DOHH2 (cell line): ENCODE results near the gene SLC46A2.

Experiments used
- H3F3A ChIP-seq: fragments of 200-600 bp; sonication (generic), shearing (Covaris generic); 2 replicates; pipeline ENCODE4 v1.6.0; 2016; ENCODE audit warnings: antibody characterized with exemption, mild to moderate bottlenecking; ENCODE audit not compliant: control insufficient read depth, insufficient read depth
- H3K27ac ChIP-seq: fragments of 200-600 bp; sonication (generic); 2 replicates; pipeline ENCODE4 v1.5.1; 2014; ENCODE audit warnings: low read depth, mild to moderate bottlenecking, low read length, moderate library complexity
- H3K27me3 ChIP-seq: fragments of 200-600 bp; sonication (generic); 2 replicates; pipeline ENCODE4 v1.6.1; 2014; ENCODE audit warnings: mild to moderate bottlenecking, low read length, mixed read lengths; ENCODE audit not compliant: control insufficient read depth
- H3K36me3 ChIP-seq: fragments of 200-600 bp; sonication (generic); 2 replicates; pipeline ENCODE4 v1.6.1; 2014; ENCODE audit warnings: mild to moderate bottlenecking, low read length, moderate library complexity, mixed read lengths; ENCODE audit not compliant: control insufficient read depth
- H3K4me1 ChIP-seq: fragments of 200-600 bp; sonication (generic); 2 replicates; pipeline ENCODE4 v1.6.1; 2014; ENCODE audit warnings: mild to moderate bottlenecking, low read length, mixed read lengths; ENCODE audit not compliant: control insufficient read depth
- H3K4me2 ChIP-seq: fragments of 200-600 bp; sonication (generic); 2 replicates; pipeline ENCODE4 v1.6.0; 2014; ENCODE audit warnings: mild to moderate bottlenecking, low read length, moderate library complexity
- H3K4me3 ChIP-seq: fragments of 200-600 bp; sonication (generic); 2 replicates; pipeline ENCODE4 v1.5.1; 2014; ENCODE audit warnings: mild to moderate bottlenecking, low read length, mixed read lengths
- H3K79me2 ChIP-seq: fragments of 200-600 bp; sonication (generic); 2 replicates; pipeline ENCODE4 v1.6.1; 2014; ENCODE audit warnings: mild to moderate bottlenecking, low read length, mixed read lengths; ENCODE audit not compliant: control insufficient read depth
- H3K9me2 ChIP-seq: fragments of 200-600 bp; sonication (generic); replicated peaks from 2 replicates; pipeline ENCODE4 v1.6.1; 2014; ENCODE audit warnings: mild to moderate bottlenecking, low read length, mixed read lengths; ENCODE audit not compliant: control insufficient read depth
- H3K9me3 ChIP-seq: fragments of 200-600 bp; sonication (generic); 2 replicates; pipeline ENCODE4 v1.6.1; 2014; ENCODE audit warnings: antibody characterized with exemption, low read length, mixed read lengths; ENCODE audit not compliant: control insufficient read depth, insufficient read depth
- H4K20me1 ChIP-seq: fragments of 200-600 bp; sonication (generic); 2 replicates; pipeline ENCODE4 v1.6.0; 2014; ENCODE audit warnings: low read depth, mild to moderate bottlenecking, antibody characterized with exemption, low read length, moderate library complexity; ENCODE audit not compliant: control insufficient read depth, insufficient read depth
- CTCF ChIP-seq: fragments of 200-600 bp; sonication (generic); IDR thresholded peaks from one replicate; pipeline ENCODE4 v1.5.1; 2014; ENCODE audit warnings: antibody characterized with exemption, mild to moderate bottlenecking, low read depth, low read length; ENCODE audit not compliant: poor library complexity, severe bottlenecking
- EZH2phosphoT487 ChIP-seq: fragments of 200-600 bp; sonication (generic); IDR thresholded peaks from 2 replicates; pipeline ENCODE4 v1.6.1; 2017; ENCODE audit warnings: borderline replicate concordance, mild to moderate bottlenecking, antibody characterized with exemption, low read length, moderate library complexity, mixed read lengths

Gene SLC46A2

GRCh38 chr9:112831281-112831851 is 59.3 kb downstream of the SLC46A2 start:
- Histone ChIP-seq H3K9me2 (no peaks in the 10 kb centered on the region), H4K20me1 (no peaks in the 10 kb centered on the region), H3K36me3 (peaks cover 13% of the 10 kb centered on the region; the same call in 1 of the 2 replicates), H3K79me2 (no peaks in the 10 kb centered on the region), H3K27me3 (no peaks in the 10 kb centered on the region), H3K4me1 (no peaks in the 10 kb centered on the region), H3F3A (no peaks in the 10 kb centered on the region), H3K9me3 (no peaks in the 10 kb centered on the region), H3K4me3 (no peak overlapping the region), H3K4me2 (no peak overlapping the region), H3K27ac (no peak overlapping the region)
- TF ChIP-seq EZH2phosphoT487, result no peak
- no peak for TF ChIP-seq CTCF
